Stimulated activated CD8-positive, alpha-beta memory T cell treated with anti-CD3 and anti-CD28 coated beads, Interleukin-7, amount 100 ng/mL, for 1 hour (primary cell): Measurements from ENCODE around the gene TFE3.
A peak's percentile ranks its signal among the peaks of the same experiment; 100 is the strongest.

ENCODE experiments used
- DNase-seq, 2 donors: peaks; one replicate each; pipeline ENCODE4 v3.0.0-alpha.2; 2020; ENCODE audit warnings: low read depth in 2 of 2

Gene TFE3

DNA sequence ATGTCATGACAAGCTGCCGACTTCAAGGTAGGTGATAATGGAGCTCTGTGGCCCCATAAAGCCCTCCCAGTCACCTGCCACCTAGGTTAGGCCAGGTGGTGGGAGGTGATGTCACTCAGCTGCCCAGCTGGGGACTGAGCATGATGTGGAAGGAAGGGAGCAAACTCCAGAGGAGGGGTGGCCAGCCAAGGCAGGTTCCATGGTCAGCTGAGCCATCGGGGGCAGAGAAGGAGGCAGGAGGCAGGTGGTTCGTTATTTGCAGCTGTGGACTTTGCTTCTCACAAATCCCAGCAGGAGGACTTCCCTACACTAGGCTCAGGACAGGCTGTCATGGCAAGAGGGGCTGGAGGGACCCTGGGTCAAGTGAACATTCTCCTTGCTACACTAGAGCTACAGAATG is 17.8 kb upstream of the TFE3 start:
- no peak for DNase-seq

DNA sequence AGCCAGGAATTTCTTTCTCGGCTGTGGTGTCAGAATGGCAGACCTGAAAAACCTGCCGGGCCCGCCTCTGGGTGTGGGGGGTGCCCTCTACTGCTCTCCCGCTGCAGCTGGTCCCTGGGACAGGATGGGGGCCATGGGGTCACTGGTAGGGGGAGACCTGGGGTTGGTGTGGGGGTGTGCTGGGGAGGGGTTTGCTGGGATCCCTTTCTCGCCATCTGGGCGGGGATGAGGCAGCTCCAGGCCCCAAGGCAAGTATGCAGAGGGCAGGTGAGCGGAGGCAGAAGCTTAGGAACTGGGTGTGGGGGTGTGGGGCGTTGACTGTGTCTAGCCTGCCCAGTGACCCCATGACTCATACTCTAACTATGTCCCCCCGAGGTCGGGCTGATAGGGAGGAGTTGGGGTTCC is 16.5 kb upstream of the TFE3 start:
- DNase-seq = no peak

DNA sequence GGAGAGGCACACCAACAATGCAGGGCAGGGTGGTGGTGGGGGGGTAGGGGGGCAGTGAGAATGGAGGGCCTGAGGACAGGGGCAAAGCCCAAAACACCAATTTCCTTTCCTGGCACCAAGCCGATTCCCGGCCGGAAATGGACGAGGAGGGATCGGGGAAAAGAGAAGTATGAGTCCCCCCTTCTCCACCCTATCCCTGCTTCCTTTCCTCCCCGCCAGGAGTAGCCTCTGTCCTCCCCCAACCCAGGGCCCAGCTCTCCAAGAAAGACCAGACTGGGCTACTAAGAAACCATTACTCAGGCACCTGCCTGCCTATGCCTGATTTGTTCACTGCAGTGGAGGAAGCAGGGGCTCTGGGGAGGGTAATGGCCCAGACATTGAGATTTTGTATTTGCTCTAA is 16.0 kb upstream of the TFE3 start:
- no peak for DNase-seq

DNA sequence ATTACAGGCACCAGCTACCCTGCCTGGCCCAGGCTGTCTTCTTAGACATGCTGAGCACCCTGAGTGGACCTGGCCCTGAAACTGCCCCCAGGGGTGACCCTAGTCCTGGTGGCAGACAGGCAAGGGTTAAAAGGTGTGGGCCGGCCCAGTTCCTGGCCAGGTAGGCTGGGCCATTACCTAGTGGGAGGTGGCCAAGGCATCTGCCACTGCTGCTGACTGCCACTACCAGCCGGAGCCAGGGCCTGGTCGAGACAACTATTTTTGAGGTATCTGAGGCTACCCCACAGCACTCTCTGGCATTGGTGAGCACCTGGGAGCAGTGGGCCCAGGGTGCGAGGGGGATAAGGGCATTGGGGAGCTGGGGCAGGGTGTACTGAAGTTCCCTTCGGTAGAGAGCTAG is 15.6 kb upstream of the TFE3 start, which contains the start of gene CCDC120:
Gene CCDC120 (plus strand): TSS at position 206 of the 400 bp plus-strand sequence. CDS start 3,043 bp downstream, outside the sequence.
- no peak for DNase-seq

DNA sequence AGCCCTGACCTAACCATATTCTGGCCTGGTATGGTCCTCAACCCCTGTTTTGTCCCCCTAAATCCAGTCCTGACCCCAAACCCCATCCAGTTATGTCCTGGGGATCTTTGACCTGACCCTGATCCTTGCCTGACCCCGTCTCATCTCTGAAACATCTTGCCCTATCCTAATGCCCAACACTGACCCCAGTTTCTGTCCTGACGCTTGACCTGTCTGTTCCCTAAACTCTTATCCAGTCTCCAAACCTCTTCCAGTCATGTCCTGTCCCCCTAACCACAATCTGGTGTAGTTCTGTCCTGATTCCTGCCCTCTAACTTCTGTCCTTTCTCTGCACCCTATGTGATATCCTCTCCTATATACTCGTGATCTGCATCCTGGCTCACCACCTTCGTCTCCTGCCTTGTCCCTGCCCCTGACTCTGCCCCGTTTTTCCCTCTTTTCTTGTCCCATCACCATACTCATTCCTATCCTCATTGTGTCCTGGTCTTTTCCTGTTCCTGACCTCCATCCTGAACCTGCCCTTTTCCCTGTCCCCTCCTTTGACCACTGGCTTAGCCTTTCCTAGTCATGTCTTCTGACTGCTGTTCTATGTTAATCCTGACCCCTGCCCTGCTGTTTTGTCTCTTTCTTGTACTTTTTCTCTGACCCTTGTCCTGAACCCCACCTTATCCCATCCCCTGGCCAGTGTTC is 11.1 kb upstream of the TFE3 start:
- DNase-seq = no peak

DNA sequence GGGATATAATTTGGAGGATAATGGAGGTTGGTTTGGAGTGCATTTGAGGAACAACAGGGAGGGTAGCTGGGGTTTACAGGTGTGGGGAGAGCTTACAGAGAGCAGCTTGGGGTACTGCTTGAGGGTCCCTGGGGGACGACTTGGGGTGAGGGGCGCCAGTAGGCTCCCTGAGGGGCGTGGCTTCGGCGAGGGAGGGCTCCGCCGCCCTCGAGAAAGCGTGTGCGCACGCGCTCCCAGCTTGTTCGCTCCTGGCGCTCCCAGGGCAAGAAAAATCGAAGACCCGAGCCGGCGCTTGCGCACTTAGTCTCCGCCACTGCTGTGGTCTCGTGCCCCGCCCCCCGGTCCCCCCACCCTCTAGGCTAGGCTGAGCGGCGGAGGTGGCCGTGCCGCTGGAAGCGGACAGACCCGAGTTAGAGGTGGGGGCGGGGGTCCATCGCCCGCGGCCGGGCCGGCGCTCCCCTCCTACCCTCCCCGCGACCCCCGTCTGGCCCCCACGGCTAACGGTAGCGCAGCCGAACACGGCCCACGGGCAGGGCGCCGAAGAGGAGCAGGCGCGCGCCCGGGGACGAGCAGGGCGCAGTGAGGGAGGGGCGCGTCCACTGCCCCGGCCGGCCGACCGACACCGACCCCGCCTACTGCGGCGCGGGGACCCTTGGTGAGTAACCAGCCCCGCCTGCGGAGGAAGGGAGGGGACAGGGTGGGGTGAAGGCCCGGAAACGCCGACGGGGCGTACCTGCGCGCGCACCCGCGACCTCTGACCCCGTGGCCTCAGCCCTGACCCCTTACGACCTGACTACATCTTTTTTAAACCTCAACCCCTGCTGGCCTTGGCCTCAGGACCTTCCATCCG is 10.3 kb upstream of the TFE3 start:
- peak in 1 of 2 donors; percentile 31 for DNase-seq

DNA sequence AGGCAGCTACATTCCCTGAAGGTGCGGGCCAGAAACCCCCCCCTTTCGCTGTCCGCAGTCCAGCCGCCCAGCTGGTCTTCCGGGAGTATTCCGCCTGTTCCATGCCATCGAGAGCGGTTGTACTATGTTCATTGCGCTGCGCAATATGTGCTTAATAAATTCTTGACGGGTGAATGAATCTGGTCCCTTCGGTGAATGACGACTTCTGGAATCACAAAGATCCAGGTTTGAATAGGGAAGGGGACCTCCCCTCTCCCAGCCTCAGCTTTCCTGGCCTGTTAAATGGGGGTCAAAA is 777 bp upstream of the TFE3 start:
- no peak for DNase-seq

DNA sequence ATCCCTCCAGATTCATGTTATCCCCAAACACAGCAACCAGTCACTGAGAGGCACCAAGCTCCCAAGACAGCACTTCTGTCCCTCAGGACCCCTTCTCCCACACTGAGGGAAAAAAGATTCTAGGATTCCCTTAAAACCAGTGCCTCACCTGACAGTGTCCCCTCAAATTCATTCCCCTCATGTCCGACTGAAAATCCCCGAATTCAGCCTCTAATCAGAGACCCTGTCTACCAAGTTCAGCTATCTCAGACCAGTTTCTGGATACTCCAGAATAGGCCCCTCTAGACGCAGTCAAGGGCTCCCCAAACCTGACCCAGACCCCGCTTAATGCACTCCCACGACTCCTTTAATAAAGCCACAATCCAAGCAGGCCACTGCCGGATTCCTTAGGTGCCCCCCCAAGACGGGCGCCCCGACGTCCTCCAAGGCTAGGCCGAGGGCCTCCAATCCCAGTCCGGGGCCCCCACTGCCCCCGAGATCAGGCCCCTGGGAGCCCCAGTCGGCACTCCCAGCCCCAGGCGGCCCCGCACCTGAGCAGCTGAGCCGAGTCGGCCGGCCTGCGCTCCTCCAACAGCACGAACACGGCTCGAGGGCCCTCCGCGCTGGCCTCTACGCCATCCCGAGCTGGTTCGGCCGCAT is 457 bp downstream of the TFE3 start:
- DNase-seq = no peak

DNA sequence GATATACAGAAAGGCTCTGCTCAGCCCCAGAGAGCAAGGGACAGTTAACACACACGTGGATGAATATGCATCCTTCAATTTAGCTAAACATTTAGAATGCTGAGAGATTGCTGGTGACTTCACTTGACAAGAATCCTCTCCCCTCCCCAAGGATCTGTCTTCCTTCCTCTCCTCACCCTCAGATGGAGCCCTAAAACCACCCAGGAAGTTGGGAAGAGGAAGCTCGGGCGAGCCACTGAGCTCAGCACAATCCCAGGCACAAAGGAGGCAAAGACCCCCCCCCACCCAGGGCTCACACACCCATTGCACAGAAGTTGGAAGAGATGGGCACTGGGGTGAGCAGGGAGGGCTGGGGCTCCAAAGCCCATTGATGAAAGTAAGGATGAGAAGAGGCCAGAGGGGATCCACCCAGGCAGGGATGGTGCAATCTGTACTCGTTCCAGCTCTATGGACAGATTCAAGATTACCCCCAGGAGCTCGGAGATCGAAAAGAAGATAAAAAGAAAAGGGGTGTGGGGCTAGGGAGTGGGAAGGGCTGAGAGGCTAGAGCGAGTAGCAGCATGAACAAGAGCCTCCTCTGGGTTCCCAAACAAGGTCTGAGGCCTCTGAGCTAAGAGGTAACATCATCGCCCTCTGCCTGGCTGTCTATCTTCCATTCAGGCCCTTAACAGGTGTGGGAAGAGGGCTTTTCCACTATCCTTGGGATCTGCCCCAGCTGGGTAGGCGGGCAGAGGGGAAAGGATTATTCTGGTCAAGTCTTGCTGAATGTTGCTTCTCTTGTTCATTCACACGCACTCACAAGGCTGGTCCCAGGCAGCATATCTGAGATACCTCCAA is 1.2 kb downstream of the TFE3 start:
- no peak for DNase-seq

DNA sequence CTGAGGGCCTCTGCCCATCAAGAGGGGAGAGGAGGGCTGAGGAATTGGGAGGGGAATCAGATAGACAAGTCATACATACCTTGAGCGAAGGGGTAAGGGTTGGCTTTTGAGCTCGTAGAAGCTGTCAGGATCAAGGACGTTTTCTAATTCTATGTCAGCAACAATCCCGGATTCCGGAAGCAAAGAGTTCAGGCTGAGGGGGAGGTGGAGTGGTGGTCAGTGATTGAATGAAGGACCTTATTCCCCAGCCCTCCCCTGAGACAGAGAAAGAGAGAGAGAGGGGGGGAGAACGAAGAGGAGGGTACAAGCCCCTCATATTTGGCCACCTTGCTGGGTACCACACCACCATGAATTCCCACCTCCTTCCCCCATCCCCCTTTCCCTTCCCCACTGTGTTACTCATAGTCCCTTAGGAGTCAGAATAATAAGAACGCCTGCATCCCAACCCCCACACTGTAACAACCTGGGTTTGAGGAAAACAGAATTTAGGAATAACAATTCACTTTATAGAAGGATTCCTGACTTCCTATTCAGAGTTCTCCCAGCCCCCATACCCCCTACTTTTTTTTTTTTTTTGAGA is 2.7 kb downstream of the TFE3 start:
- no peak for DNase-seq

DNA sequence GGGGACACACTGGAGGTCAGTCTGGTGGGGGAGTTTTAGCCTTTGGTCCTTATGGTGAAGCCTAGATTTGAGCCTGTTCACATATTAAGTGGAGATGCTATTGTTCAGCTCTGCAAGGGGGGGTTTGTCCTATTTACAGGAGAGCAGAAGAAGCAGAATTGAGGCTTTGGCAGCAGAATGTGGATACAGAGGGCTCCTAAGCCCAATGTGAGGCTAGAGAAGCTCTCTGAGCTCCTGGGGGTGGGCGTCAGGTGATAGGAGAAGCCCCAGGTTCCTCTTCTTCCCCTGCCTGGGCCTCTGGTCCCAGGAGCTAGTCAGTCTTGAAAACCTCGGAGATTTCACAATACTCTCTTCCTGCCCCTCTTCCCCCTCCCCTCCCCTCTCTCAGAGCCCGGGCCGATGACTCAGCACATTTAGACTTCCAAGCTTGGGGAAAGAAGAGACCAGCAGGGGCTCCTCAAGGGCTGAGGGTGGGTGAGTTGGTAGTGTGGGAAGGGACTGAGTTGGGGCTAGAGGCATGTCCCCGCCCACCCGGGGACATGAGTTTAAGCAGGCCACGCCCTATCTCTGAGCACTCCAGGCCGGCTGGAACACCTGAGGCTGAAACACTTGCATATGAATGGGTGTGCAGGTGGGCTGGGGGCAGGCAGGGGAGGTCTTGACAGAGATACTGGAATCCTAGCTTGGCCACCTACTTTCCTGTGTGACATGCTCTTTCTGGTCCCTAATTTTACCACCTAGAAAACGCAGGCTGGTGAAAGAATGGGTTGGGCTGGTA is 3.4 kb downstream of the TFE3 start:
- DNase-seq = no peak

DNA sequence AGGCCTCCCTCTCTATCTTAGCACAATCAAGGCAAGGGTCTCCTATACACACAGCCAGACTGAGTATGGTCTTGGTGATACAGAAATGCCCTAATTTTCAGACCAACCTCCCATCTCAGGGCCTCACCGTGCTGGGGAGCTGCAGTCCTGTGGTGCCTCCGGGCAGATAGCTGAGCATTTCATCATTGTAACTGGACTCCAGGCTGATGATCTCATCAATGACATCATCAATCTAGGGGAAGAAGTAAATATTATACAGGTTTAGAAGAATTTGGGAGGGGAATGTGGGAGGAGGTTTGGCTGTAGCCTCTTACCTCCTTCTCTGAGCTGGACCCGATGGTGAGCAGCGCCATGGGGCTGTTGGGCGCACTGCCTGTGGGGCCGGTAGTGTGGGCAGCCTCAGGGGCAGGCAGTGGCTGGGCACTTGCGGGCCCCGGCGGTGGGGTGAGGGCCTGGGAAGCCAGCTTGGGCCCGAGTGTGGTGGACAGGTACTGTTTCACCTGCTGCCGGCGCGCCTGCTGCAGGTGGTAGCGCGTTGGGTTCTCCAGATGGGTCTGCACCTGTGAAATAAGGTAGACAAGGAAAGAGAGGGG is 5.2 kb downstream of the TFE3 start:
- DNase-seq = no peak

DNA sequence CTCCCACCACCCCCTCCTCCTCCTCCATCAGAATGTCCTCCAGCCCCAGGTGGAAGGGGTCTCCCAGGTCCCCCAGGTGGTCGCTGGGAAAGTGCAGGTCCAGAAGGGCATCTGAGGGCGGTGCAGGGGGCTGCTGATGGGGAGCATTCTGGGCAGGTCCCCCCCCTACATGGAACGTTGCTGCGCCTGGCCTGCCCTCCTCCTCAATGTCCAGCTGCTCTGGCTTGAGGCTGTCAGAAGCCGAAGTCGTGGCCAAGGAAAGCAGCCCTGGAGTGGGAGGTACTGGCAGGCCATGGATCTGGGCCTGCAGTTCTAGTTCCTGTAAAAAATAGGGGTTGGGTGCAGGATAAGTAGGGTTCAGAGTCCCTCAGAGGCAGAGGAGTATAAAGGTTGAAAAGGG is 12.9 kb downstream of the TFE3 start:
- DNase-seq = no peak

DNA sequence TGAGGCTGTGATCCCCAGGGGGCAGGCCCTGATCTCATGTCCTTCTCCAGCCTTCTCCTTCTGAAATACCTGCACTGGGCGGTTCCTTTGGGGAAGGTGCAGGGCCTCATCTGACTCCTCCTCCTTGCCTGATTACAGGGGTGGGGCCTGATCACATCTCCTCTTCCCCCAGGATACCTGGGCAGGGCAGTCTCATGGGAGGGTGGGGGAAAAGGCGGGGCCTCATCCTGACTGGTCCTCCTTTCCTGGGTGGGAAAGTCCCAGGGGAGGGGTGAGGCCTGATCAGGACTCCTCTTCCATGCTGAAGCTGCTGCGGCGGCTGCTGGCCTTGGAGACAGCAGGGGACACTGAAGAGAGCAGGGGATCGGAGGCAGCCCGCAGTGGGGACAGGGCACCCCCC is 13.3 kb downstream of the TFE3 start:
- DNase-seq = no peak

DNA sequence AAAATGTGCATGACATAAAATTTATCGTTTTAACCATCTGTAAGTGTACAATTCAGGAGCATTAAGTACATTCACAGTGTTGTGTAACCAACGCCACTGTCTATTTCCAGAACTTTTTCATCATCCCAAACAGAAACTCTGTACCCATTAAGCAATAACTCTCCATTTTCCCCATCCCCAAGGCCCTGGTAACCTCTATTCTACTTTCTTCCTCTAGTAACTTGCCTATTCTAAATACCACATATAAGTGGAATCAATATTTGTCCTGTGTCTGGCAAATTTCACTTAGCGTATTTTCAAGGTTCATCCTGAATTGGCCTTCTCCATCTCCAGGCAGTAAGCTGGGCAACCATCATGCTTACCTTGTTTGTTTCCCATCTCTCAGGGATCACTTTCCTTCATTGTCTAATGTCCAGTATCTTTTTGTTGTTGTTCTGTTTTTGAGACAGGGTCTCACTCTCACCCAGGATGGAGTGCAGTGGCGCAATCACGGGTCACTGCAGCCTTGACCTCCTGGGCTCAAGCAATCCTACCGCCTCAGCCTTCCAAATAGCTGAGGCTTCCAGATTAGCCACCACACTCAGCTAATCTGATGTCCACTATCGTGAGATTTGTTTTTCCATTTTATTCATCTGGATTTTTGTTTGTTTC is 23.4 kb downstream of the TFE3 start:
- no peak for DNase-seq

DNA sequence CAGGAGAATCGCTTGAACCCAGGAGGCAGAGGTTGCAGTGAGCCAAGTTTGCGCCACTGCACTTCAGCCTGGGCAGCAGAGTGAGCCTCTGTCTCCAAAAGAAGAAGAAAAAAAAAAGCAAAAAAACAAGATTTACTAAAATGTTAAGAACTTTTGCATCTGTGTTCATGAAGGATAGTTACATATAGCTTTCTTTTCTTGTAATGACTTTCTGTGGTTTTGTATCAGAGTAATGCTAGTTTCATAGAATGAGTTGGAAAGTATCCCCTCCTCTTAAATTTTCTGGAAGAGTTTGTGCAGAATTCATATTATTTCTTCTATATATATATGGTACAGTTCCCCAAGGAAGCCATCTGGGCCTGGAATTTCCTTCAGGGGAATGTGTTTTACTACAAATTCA is 24.1 kb downstream of the TFE3 start:
- no peak for DNase-seq

DNA sequence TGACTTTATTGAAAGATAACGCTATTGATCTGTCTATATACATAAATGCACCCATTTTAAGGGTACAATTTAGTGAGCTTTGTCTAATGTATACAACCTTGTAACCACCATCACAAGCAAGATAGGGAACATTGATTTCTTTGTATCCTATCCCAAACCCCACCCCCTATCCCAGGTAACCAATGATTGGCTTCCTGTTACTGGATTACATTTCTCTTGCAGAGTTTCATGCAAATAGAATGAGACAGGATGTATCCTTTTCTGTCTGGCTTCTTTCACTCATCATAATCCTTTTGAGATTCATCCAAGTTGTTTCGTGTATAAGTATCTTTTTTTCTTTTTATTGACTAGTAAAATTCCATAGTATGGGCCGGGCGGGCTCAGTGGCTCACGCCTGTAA is 39.5 kb downstream of the TFE3 start:
- no peak for DNase-seq

DNA sequence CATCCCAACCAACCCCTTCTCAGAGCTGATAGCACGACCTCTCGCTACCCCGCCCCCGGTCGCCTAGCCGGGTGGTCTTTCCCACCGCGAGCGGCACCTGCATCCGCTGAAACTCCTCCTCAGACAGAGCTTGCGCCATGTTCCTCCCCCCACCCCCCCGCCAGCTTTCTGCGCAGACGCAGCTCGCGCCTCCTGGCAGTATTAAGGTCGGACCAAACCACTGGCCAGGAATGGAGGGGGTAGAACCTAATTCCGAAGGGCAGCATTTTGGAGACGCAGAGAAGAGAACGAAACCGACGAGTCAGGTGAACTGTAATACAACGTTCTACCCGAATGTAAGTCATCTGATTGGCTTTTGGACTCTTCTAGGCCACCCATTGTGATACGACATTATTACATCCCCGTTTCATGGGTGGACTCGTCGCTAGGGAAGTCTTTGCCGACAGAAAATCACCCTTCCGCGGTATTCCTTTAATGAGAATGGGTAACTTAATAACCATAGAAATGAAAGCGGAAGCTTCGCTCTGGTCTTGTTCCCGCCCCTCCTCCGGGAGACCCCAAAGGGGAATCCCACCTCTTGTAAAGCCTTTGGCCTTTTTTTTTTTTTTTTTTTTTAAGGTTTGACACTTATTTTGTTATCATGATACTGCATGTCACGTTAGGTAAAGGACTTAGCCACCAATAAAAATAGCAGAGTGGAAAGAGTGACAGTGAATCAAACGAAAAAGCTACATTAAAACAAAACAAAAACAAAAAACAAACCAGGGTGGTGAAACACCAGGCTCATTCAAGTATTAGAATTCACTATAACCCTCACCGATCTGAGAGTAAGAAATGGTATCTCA is 40.8 kb downstream of the TFE3 start, which contains the start of gene GRIPAP1:
Gene GRIPAP1 (minus strand): TSS at position 174 of the 845 bp plus-strand sequence. CDS start 35 bp downstream, at position 139.
- peak; percentile 38 to 48 for DNase-seq
